Mesenchymal stem cell (in vitro differentiated cells and primary cell): Measurements from ENCODE around the gene PDXDC1.
"Not testable (repeated sequence)": the region's sequence is repeated elsewhere in the genome, so short reads cannot be mapped to it uniquely, and the experiment has no call there.

ENCODE experiments used
- DNase-seq: peaks from one replicate; pipeline ENCODE4 v3.0.0-alpha.2; 2013
- H2AFZ ChIP-seq: one replicate; pipeline ENCODE4 v1.6.1; 2013; ENCODE audit warnings: low read depth, mild to moderate bottlenecking, control low read depth, inconsistent platforms, low read length, moderate library complexity
- H2AK5ac ChIP-seq: 2 replicates; pipeline ENCODE4 v1.6.1; 2013; ENCODE audit warnings: low read length, moderate library complexity, mild to moderate bottlenecking, inconsistent platforms; ENCODE audit not compliant: severe bottlenecking
- H2BK120ac ChIP-seq: one replicate; pipeline ENCODE4 v1.6.1; 2013; ENCODE audit warnings: low read depth, mild to moderate bottlenecking, inconsistent platforms, low read length, moderate library complexity
- H2BK12ac ChIP-seq, 2 experiments: one replicate each; pipeline ENCODE4 v1.6.1; 2013; ENCODE audit warnings: inconsistent platforms in 2 of 2, low read length in 2 of 2, mild to moderate bottlenecking in 2 of 2, moderate library complexity in 2 of 2, control low read depth in 1 of 2
- H2BK15ac ChIP-seq: one replicate; pipeline ENCODE4 v1.6.1; 2013; ENCODE audit warnings: mild to moderate bottlenecking, low read depth, inconsistent platforms; ENCODE audit not compliant: poor library complexity, severe bottlenecking
- H2BK5ac ChIP-seq: 2 replicates; pipeline ENCODE4 v1.6.1; 2013; ENCODE audit warnings: low read depth, mild to moderate bottlenecking, low read length, control low read depth, inconsistent platforms; ENCODE audit not compliant: poor library complexity, severe bottlenecking
- H3K14ac ChIP-seq, 2 experiments: one replicate each; pipeline ENCODE4 v1.6.1; 2013; ENCODE audit warnings: inconsistent platforms in 2 of 2, low read length in 2 of 2, control low read depth in 1 of 2, mild to moderate bottlenecking in 1 of 2, moderate library complexity in 1 of 2
- H3K18ac ChIP-seq, 2 experiments: one replicate each; pipeline ENCODE4 v1.6.1; 2013; ENCODE audit warnings: inconsistent platforms in 2 of 2, low read length in 2 of 2, control low read depth in 1 of 2, low read depth in 1 of 2, mild to moderate bottlenecking in 1 of 2
- H3K23ac ChIP-seq, 2 experiments: one replicate each; pipeline ENCODE4 v1.6.1; 2013; ENCODE audit warnings: inconsistent platforms in 2 of 2, low read length in 2 of 2, mild to moderate bottlenecking in 2 of 2, moderate library complexity in 2 of 2, control low read depth in 1 of 2
- H3K27ac ChIP-seq: 2 replicates; pipeline ENCODE4 v1.5.1; 2013; ENCODE audit warnings: mild to moderate bottlenecking, moderate library complexity, low read length, control low read depth, inconsistent platforms; ENCODE audit not compliant: poor library complexity, severe bottlenecking
- H3K27me3 ChIP-seq, 2 experiments: 2 replicates each; pipeline versions ENCODE4 v1.6.1 to v1.7.0; 2013; ENCODE audit warnings: low read length in 2 of 2, mild to moderate bottlenecking in 2 of 2, moderate library complexity in 2 of 2, control low read depth in 1 of 2, inconsistent platforms in 1 of 2; ENCODE audit not compliant: control insufficient read depth in 1 of 2, insufficient read depth in 1 of 2
- H3K36me3 ChIP-seq, 2 experiments: 2 replicates each; pipeline versions ENCODE4 v1.6.1 to v1.7.0; 2013; ENCODE audit warnings: low read length in 2 of 2, control low read depth in 1 of 2, inconsistent platforms in 1 of 2, low read depth in 1 of 2, mild to moderate bottlenecking in 1 of 2; ENCODE audit not compliant: insufficient read depth in 2 of 2, control insufficient read depth in 1 of 2
- H3K4ac ChIP-seq, 2 experiments: one replicate each; pipeline ENCODE4 v1.6.1; 2013; ENCODE audit warnings: inconsistent platforms in 2 of 2, low read length in 2 of 2, mild to moderate bottlenecking in 2 of 2, moderate library complexity in 2 of 2, control low read depth in 1 of 2, low read depth in 1 of 2
- H3K4me1 ChIP-seq: 2 replicates; pipeline ENCODE4 v1.6.1; 2013; ENCODE audit warnings: low read depth, low read length, control low read depth; ENCODE audit not compliant: control insufficient read depth, insufficient read depth
- H3K4me2 ChIP-seq: 2 replicates; pipeline ENCODE4 v1.6.1; 2013; ENCODE audit warnings: low read length, mild to moderate bottlenecking, inconsistent platforms; ENCODE audit not compliant: poor library complexity, severe bottlenecking
- H3K4me3 ChIP-seq, 2 experiments: 2 replicates each; pipeline versions ENCODE4 v1.5.1 to v1.7.0; 2013; ENCODE audit warnings: low read length in 2 of 2, mild to moderate bottlenecking in 2 of 2, control low read depth in 1 of 2, low read depth in 1 of 2; ENCODE audit not compliant: insufficient read depth in 1 of 2
- H3K79me1 ChIP-seq: replicated peaks from 2 replicates; pipeline ENCODE4 v1.6.1; 2013; ENCODE audit warnings: mild to moderate bottlenecking, control low read depth, low read length, inconsistent platforms; ENCODE audit not compliant: poor library complexity, severe bottlenecking
- H3K9ac ChIP-seq: 2 replicates; pipeline ENCODE4 v1.7.0; 2013; ENCODE audit warnings: mild to moderate bottlenecking, low read length, moderate library complexity
- H3K9me3 ChIP-seq: 2 replicates; pipeline ENCODE4 v1.7.0; 2013; ENCODE audit warnings: mild to moderate bottlenecking, low read length; ENCODE audit not compliant: control insufficient read depth
- H4K8ac ChIP-seq: one replicate; pipeline ENCODE4 v1.6.1; 2013; ENCODE audit warnings: inconsistent platforms, mild to moderate bottlenecking, low read length, moderate library complexity
- H4K91ac ChIP-seq: one replicate; pipeline ENCODE4 v1.6.1; 2013; ENCODE audit warnings: mild to moderate bottlenecking, low read length, inconsistent platforms
- WGBS: methylation state at CpG from one replicate; pipeline ENCODE4 v1.1.7; 2013; ENCODE audit warnings: mixed read lengths; 5-methylcytosine and 5-hydroxymethylcytosine counted together

PDXDC1 gene

GRCh38 chr16:14930246-14930645, 44.6 kb upstream of the PDXDC1 start:
- not testable (repeated sequence) for H3K27me3 ChIP-seq, H3K18ac ChIP-seq, H3K4me2 ChIP-seq, DNase-seq, H3K14ac ChIP-seq, H3K79me1 ChIP-seq, H2BK120ac ChIP-seq, H3K4ac ChIP-seq, H2AK5ac ChIP-seq, H2BK12ac ChIP-seq, H2AFZ ChIP-seq, H3K4me1 ChIP-seq, H3K23ac ChIP-seq, H4K8ac ChIP-seq, H4K91ac ChIP-seq, H2BK15ac ChIP-seq, H3K4me3 ChIP-seq, H3K9me3 ChIP-seq, H3K36me3 ChIP-seq, H2BK5ac ChIP-seq, H3K9ac ChIP-seq, H3K27ac ChIP-seq
- no CpG with 5 or more reads among the region's 25 CpGs for WGBS

GRCh38 chr16:14930971-14931370, 43.9 kb upstream of the PDXDC1 start:
- not testable (repeated sequence) for H4K91ac ChIP-seq, H2BK5ac ChIP-seq, H3K4ac ChIP-seq, H3K18ac ChIP-seq, H2BK12ac ChIP-seq, H3K9ac ChIP-seq, DNase-seq, H3K79me1 ChIP-seq, H3K4me1 ChIP-seq, H3K27ac ChIP-seq, H2BK120ac ChIP-seq, H3K9me3 ChIP-seq, H3K27me3 ChIP-seq, H3K14ac ChIP-seq, H2AK5ac ChIP-seq, H3K36me3 ChIP-seq, H3K4me2 ChIP-seq, H4K8ac ChIP-seq, H2BK15ac ChIP-seq, H3K23ac ChIP-seq, H2AFZ ChIP-seq, H3K4me3 ChIP-seq
- WGBS: no CpG with 5 or more reads among the region's 19 CpGs

DNA sequence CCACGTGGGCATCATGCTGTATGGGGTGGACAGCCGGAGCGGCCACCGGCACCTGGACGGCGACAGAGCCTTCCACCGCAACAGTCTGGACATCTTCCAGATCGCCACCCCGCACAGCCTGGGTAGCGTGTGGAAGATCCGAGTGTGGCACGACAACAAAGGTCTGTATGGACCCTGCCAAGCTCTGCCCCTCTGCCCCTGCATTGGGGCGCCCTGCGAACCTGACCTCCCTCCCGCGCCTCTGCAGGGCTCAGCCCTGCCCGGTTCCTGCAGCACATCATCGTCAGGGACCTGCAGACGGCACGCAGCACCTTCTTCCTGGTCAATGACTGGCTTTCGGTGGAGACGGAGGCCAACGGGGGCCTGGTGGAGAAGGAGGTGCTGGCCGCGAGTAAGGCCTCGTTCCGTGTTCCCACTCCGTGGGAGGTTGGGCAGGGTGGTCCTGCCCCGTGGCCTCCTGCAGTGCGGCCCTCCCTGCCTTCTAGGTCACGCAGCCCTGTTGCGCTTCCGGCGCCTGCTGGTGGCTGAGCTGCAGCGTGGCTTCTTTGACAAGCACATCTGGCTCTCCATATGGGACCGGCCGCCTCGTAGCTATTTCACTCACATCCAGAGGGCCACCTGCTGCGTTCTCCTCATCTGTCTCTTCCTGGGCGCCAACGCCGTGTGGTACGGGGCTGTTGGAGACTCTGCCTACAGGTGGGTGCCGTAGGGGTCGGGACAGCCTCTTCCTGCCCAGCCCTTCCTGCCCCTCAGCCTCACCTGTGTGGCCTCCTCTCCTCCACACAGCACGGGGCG, 42.0 kb upstream of the PDXDC1 start:
- not testable (repeated sequence) for H2AK5ac ChIP-seq, H3K9ac ChIP-seq, H2BK5ac ChIP-seq, H3K23ac ChIP-seq, DNase-seq, H3K4me1 ChIP-seq, H3K4ac ChIP-seq, H3K36me3 ChIP-seq, H2BK12ac ChIP-seq, H3K27ac ChIP-seq, H3K14ac ChIP-seq, H4K8ac ChIP-seq, H3K9me3 ChIP-seq, H2AFZ ChIP-seq, H3K4me3 ChIP-seq, H3K4me2 ChIP-seq, H3K27me3 ChIP-seq, H3K79me1 ChIP-seq, H2BK120ac ChIP-seq, H4K91ac ChIP-seq, H3K18ac ChIP-seq, H2BK15ac ChIP-seq
- WGBS: no CpG with 5 or more reads among the region's 47 CpGs

DNA sequence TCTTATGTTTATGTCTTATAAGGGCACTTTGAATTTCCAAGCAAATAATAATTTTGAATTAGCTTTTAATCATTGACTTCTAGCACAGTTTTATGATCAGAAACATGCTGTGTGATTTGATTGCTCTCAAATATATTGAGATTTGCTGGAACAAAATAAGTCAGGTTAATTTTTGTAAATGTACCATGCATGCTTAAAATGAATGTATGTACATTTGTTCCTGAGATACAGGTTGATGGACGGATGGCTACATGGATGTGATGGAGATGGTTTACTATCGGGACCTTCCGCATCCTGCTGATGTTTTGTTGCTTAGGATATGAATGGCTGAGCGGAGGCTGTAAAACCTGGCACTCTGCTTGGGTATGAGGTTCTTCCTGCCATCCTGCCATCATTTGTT, 37.7 kb upstream of the PDXDC1 start, which contains the start of gene NPIPA1:
TSS of gene NPIPA1 (plus strand) at position 301 of the 400 bp plus-strand sequence. CDS start at position 301, 0 bp downstream.
- not testable (repeated sequence) for H3K27me3 ChIP-seq, H3K23ac ChIP-seq, H2BK15ac ChIP-seq, H2AFZ ChIP-seq, H3K4me2 ChIP-seq, H2BK120ac ChIP-seq, H3K4ac ChIP-seq, H4K8ac ChIP-seq, H3K36me3 ChIP-seq, H2BK5ac ChIP-seq, H3K9ac ChIP-seq, H3K4me1 ChIP-seq, H2BK12ac ChIP-seq, H2AK5ac ChIP-seq, H3K14ac ChIP-seq, H3K9me3 ChIP-seq, H3K27ac ChIP-seq, H3K18ac ChIP-seq, H3K4me3 ChIP-seq, H4K91ac ChIP-seq, H3K79me1 ChIP-seq, DNase-seq
- WGBS: no CpG with 5 or more reads among the region's 4 CpGs
